Measurements from ENCODE around the gene CDH8.

Gene CDH8

GRCh38 chr16:62036101-62036801 lies at the start of gene CDH8:
Gene CDH8, minus strand, starts transcription at chr16:62036438. Its CDS starts 15,035 bp downstream, at chr16:62021403.
- peak within 1 kb of the TSS; percentile 69 to 71 for H3K4me3 ChIP-seq (ENCODE audit: low read length in 2 of 2)

GRCh38 chr16:62079236-62079635 lies 43.0 kb upstream of the CDH8 start:
- Histone ChIP-seq H3K4me3 (ENCODE audit: low read length in 2 of 2) (no peak overlapping the region), H3K27ac (ENCODE audit: low read length) (no peak overlapping the region), H3K27me3 (ENCODE audit: control insufficient read depth in 1 of 2, insufficient read depth in 2 of 2, low read length in 2 of 2) (no peaks in the 10 kb centered on the region), H3K4me1 (ENCODE audit: control insufficient read depth, insufficient read depth, low read length) (no peaks in the 10 kb centered on the region), H3K36me3 (ENCODE audit: control insufficient read depth in 2 of 2, insufficient read depth in 2 of 2, low read length in 2 of 2) (no peaks in the 10 kb centered on the region), H3K9ac (ENCODE audit: low read length in 2 of 2) (no peak overlapping the region), H3K9me3 (ENCODE audit: control insufficient read depth in 2 of 2, low read length in 2 of 2) (no peaks in the 10 kb centered on the region)

More at GRCh38 chr16:62036101-62036801, at the start of gene CDH8:
- peaks cover 24% of the 10 kb centered on the region for H3K4me1 ChIP-seq (ENCODE audit: control insufficient read depth, insufficient read depth, low read length)
- no peaks in the 10 kb centered on the region for H3K9me3 ChIP-seq (ENCODE audit: control insufficient read depth in 2 of 2, low read length in 2 of 2)
- no peak within 1 kb of the TSS for H3K9ac ChIP-seq (ENCODE audit: low read length in 2 of 2)
- no peaks in the 10 kb centered on the region for H3K36me3 ChIP-seq (ENCODE audit: control insufficient read depth in 2 of 2, insufficient read depth in 2 of 2, low read length in 2 of 2)
- H3K27ac ChIP-seq (ENCODE audit: low read length), result no peak within 1 kb of the TSS
- peaks cover 26 to 27% of the 10 kb centered on the region in 2 donors for H3K27me3 ChIP-seq (ENCODE audit: control insufficient read depth in 1 of 2, insufficient read depth in 2 of 2, low read length in 2 of 2)

GRCh38 chr16:62077998-62078397 lies 41.8 kb upstream of the CDH8 start:
- Histone ChIP-seq H3K9ac (ENCODE audit: low read length in 2 of 2) (no peak overlapping the region), H3K36me3 (ENCODE audit: control insufficient read depth in 2 of 2, insufficient read depth in 2 of 2, low read length in 2 of 2) (no peaks in the 10 kb centered on the region), H3K4me3 (ENCODE audit: low read length in 2 of 2) (no peak overlapping the region), H3K27ac (ENCODE audit: low read length) (no peak overlapping the region), H3K4me1 (ENCODE audit: control insufficient read depth, insufficient read depth, low read length) (no peaks in the 10 kb centered on the region), H3K27me3 (ENCODE audit: control insufficient read depth in 1 of 2, insufficient read depth in 2 of 2, low read length in 2 of 2) (no peaks in the 10 kb centered on the region), H3K9me3 (ENCODE audit: control insufficient read depth in 2 of 2, low read length in 2 of 2) (no peaks in the 10 kb centered on the region)

GRCh38 chr16:62076886-62077285 lies 40.6 kb upstream of the CDH8 start:
- Histone ChIP-seq H3K36me3 (ENCODE audit: control insufficient read depth in 2 of 2, insufficient read depth in 2 of 2, low read length in 2 of 2) (no peaks in the 10 kb centered on the region), H3K27ac (ENCODE audit: low read length) (no peak overlapping the region), H3K4me3 (ENCODE audit: low read length in 2 of 2) (no peak overlapping the region), H3K4me1 (ENCODE audit: control insufficient read depth, insufficient read depth, low read length) (no peaks in the 10 kb centered on the region), H3K9ac (ENCODE audit: low read length in 2 of 2) (no peak overlapping the region), H3K27me3 (ENCODE audit: control insufficient read depth in 1 of 2, insufficient read depth in 2 of 2, low read length in 2 of 2) (no peaks in the 10 kb centered on the region), H3K9me3 (ENCODE audit: control insufficient read depth in 2 of 2, low read length in 2 of 2) (no peaks in the 10 kb centered on the region)

GRCh38 chr16:62068747-62069146 lies 32.5 kb upstream of the CDH8 start:
- Histone ChIP-seq H3K9ac (ENCODE audit: low read length in 2 of 2) (no peak overlapping the region), H3K27me3 (ENCODE audit: control insufficient read depth in 1 of 2, insufficient read depth in 2 of 2, low read length in 2 of 2) (no peaks in the 10 kb centered on the region), H3K27ac (ENCODE audit: low read length) (no peak overlapping the region), H3K36me3 (ENCODE audit: control insufficient read depth in 2 of 2, insufficient read depth in 2 of 2, low read length in 2 of 2) (no peaks in the 10 kb centered on the region), H3K4me1 (ENCODE audit: control insufficient read depth, insufficient read depth, low read length) (no peaks in the 10 kb centered on the region), H3K9me3 (ENCODE audit: control insufficient read depth in 2 of 2, low read length in 2 of 2) (peaks cover 0 to 2% of the 10 kb centered on the region in 2 donors), H3K4me3 (ENCODE audit: low read length in 2 of 2) (no peak overlapping the region)

GRCh38 chr16:62067981-62068380 lies 31.7 kb upstream of the CDH8 start:
- H3K4me1 ChIP-seq (ENCODE audit: control insufficient read depth, insufficient read depth, low read length), result no peaks in the 10 kb centered on the region
- no peaks in the 10 kb centered on the region for H3K27me3 ChIP-seq (ENCODE audit: control insufficient read depth in 1 of 2, insufficient read depth in 2 of 2, low read length in 2 of 2)
- no peaks in the 10 kb centered on the region for H3K36me3 ChIP-seq (ENCODE audit: control insufficient read depth in 2 of 2, insufficient read depth in 2 of 2, low read length in 2 of 2)
- H3K27ac ChIP-seq (ENCODE audit: low read length), result no peak overlapping the region
- peaks cover 0 to 2% of the 10 kb centered on the region in 2 donors for H3K9me3 ChIP-seq (ENCODE audit: control insufficient read depth in 2 of 2, low read length in 2 of 2)
- H3K4me3 ChIP-seq (ENCODE audit: low read length in 2 of 2), result no peak overlapping the region
- H3K9ac ChIP-seq (ENCODE audit: low read length in 2 of 2), result no peak overlapping the region

GRCh38 chr16:62067182-62067581 lies 30.9 kb upstream of the CDH8 start:
- no peak overlapping the region for H3K4me3 ChIP-seq (ENCODE audit: low read length in 2 of 2)
- H3K36me3 ChIP-seq (ENCODE audit: control insufficient read depth in 2 of 2, insufficient read depth in 2 of 2, low read length in 2 of 2), result no peaks in the 10 kb centered on the region
- H3K4me1 ChIP-seq (ENCODE audit: control insufficient read depth, insufficient read depth, low read length), result no peaks in the 10 kb centered on the region
- H3K9ac ChIP-seq (ENCODE audit: low read length in 2 of 2), result no peak overlapping the region
- peaks cover 0 to 2% of the 10 kb centered on the region in 2 donors for H3K9me3 ChIP-seq (ENCODE audit: control insufficient read depth in 2 of 2, low read length in 2 of 2)
- H3K27ac ChIP-seq (ENCODE audit: low read length), result no peak overlapping the region
- H3K27me3 ChIP-seq (ENCODE audit: control insufficient read depth in 1 of 2, insufficient read depth in 2 of 2, low read length in 2 of 2), result no peaks in the 10 kb centered on the region

- peaks cover 0 to 2% of the 10 kb centered on the region in 2 donors for H3K9me3 ChIP-seq (ENCODE audit: control insufficient read depth in 2 of 2, low read length in 2 of 2)
- no peaks in the 10 kb centered on the region for H3K27me3 ChIP-seq (ENCODE audit: control insufficient read depth in 1 of 2, insufficient read depth in 2 of 2, low read length in 2 of 2)
- H3K27ac ChIP-seq (ENCODE audit: low read length), result no peak overlapping the region
- no peaks in the 10 kb centered on the region for H3K4me1 ChIP-seq (ENCODE audit: control insufficient read depth, insufficient read depth, low read length)
- no peak overlapping the region for H3K9ac ChIP-seq (ENCODE audit: low read length in 2 of 2)
- H3K36me3 ChIP-seq (ENCODE audit: control insufficient read depth in 2 of 2, insufficient read depth in 2 of 2, low read length in 2 of 2), result no peaks in the 10 kb centered on the region
- H3K4me3 ChIP-seq (ENCODE audit: low read length in 2 of 2), result no peak overlapping the region
Observed at GRCh38 chr16:62066747-62067146, 30.5 kb upstream of the CDH8 start.

GRCh38 chr16:62064173-62064572 lies 27.9 kb upstream of the CDH8 start:
- Histone ChIP-seq H3K27me3 (ENCODE audit: control insufficient read depth in 1 of 2, insufficient read depth in 2 of 2, low read length in 2 of 2) (no peaks in the 10 kb centered on the region), H3K4me3 (ENCODE audit: low read length in 2 of 2) (no peak overlapping the region), H3K36me3 (ENCODE audit: control insufficient read depth in 2 of 2, insufficient read depth in 2 of 2, low read length in 2 of 2) (no peaks in the 10 kb centered on the region), H3K27ac (ENCODE audit: low read length) (no peak overlapping the region), H3K4me1 (ENCODE audit: control insufficient read depth, insufficient read depth, low read length) (no peaks in the 10 kb centered on the region), H3K9ac (ENCODE audit: low read length in 2 of 2) (no peak overlapping the region), H3K9me3 (ENCODE audit: control insufficient read depth in 2 of 2, low read length in 2 of 2) (peaks cover 0 to 2% of the 10 kb centered on the region in 2 donors)

GRCh38 chr16:62060089-62060488 lies 23.9 kb upstream of the CDH8 start:
- H3K4me1 ChIP-seq (ENCODE audit: control insufficient read depth, insufficient read depth, low read length), result no peaks in the 10 kb centered on the region
- H3K27me3 ChIP-seq (ENCODE audit: control insufficient read depth in 1 of 2, insufficient read depth in 2 of 2, low read length in 2 of 2), result no peaks in the 10 kb centered on the region
- no peaks in the 10 kb centered on the region for H3K9me3 ChIP-seq (ENCODE audit: control insufficient read depth in 2 of 2, low read length in 2 of 2)
- H3K9ac ChIP-seq (ENCODE audit: low read length in 2 of 2), result no peak overlapping the region
- no peaks in the 10 kb centered on the region for H3K36me3 ChIP-seq (ENCODE audit: control insufficient read depth in 2 of 2, insufficient read depth in 2 of 2, low read length in 2 of 2)
- H3K27ac ChIP-seq (ENCODE audit: low read length), result no peak overlapping the region
- no peak overlapping the region for H3K4me3 ChIP-seq (ENCODE audit: low read length in 2 of 2)

- no peak overlapping the region for H3K27ac ChIP-seq (ENCODE audit: low read length)
- no peaks in the 10 kb centered on the region for H3K9me3 ChIP-seq (ENCODE audit: control insufficient read depth in 2 of 2, low read length in 2 of 2)
- H3K27me3 ChIP-seq (ENCODE audit: control insufficient read depth in 1 of 2, insufficient read depth in 2 of 2, low read length in 2 of 2), result no peaks in the 10 kb centered on the region
- no peaks in the 10 kb centered on the region for H3K36me3 ChIP-seq (ENCODE audit: control insufficient read depth in 2 of 2, insufficient read depth in 2 of 2, low read length in 2 of 2)
- H3K4me1 ChIP-seq (ENCODE audit: control insufficient read depth, insufficient read depth, low read length), result no peaks in the 10 kb centered on the region
- H3K4me3 ChIP-seq (ENCODE audit: low read length in 2 of 2), result no peak overlapping the region
- H3K9ac ChIP-seq (ENCODE audit: low read length in 2 of 2), result no peak overlapping the region
Observed at GRCh38 chr16:62059527-62059926, 23.3 kb upstream of the CDH8 start.
